ENCODE measurements around the gene CACNB4. TPM values are rescaled to one million over a fixed set of nuclear protein-coding genes. Genes with fewer than 3 reads are reported as not detected.

Gene CACNB4
- total and polyA plus RNA-seq, 7 donors, result 0.23 to 4.4 (median 1.1) TPM

DNA sequence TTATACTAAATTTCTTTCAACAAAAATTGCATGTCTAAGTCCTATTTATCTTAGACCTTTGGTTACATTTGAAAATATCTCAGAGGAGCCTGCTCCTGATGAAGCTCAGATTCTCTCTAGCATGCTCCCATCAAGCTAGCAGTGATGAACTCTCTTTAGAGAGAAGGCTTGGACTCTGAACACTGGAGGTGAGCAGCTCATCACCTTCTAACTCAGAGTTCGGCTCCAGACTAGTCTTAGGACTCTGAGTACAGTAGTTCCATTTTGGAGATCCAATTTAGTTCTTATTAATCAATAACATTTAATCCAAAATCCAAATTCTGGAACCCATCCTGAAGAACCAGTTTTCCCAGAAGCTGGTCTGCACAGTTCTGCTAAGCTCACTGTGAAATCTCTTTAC, 107.8 kb downstream of the CACNB4 start:
- no peak for DNase-seq
- H3K9me3 ChIP-seq, result no peaks in the 10 kb centered on the region
- H3K36me3 ChIP-seq, result no peaks in the 10 kb centered on the region
- no peak overlapping the region for H3K4me3 ChIP-seq
- intact Hi-C loops (cut with DNase I), result no loop called here
- no peaks in the 10 kb centered on the region for H3K4me1 ChIP-seq
- no peak for TF ChIP-seq POLR2AphosphoS5 (IDR thresholded peaks at IDR 0.05)
- TF ChIP-seq, protein P1, sequence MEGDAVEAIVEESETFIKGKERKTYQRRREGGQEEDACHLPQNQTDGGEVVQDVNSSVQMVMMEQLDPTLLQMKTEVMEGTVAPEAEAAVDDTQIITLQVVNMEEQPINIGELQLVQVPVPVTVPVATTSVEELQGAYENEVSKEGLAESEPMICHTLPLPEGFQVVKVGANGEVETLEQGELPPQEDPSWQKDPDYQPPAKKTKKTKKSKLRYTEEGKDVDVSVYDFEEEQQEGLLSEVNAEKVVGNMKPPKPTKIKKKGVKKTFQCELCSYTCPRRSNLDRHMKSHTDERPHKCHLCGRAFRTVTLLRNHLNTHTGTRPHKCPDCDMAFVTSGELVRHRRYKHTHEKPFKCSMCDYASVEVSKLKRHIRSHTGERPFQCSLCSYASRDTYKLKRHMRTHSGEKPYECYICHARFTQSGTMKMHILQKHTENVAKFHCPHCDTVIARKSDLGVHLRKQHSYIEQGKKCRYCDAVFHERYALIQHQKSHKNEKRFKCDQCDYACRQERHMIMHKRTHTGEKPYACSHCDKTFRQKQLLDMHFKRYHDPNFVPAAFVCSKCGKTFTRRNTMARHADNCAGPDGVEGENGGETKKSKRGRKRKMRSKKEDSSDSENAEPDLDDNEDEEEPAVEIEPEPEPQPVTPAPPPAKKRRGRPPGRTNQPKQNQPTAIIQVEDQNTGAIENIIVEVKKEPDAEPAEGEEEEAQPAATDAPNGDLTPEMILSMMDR (IDR thresholded peaks at IDR 0.05), result no peak
- TF ChIP-seq POLR2A (IDR thresholded peaks at IDR 0.05), result no peak
- TF ChIP-seq EP300 (IDR thresholded peaks at IDR 0.05), result no peak
- H3K27ac ChIP-seq, result no peak overlapping the region
- H3K27me3 ChIP-seq, result no peaks in the 10 kb centered on the region
- 85 to 91% methylated on average over 1 of the region's 1 CpG for WGBS, 2 donors

DNA sequence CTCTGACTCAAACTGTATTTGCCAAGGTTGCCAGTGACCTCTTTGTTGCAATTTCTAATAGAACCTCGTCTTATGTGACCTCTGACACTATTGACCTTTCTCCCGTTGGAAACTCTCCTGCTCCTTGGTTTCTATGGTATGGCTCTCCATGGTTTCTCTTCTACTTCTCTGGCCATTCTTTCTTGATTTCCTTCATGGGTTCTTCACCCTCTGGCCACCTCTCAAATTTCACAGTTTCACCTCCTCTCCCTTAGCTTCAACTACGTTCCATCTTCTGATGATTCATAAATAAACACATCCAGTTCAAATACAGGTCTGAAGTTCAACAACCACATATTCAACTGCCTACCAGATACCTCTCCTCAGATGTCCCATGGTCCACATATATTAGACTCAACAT, 109.5 kb downstream of the CACNB4 start:
- H3K4me3 ChIP-seq, result no peak overlapping the region
- WGBS, 2 donors, result 81% methylated on average over 3 of the region's 3 CpGs
- intact Hi-C loops (cut with DNase I), result no loop called here
- TF ChIP-seq POLR2A (IDR thresholded peaks at IDR 0.05) (no peak), EP300 (IDR thresholded peaks at IDR 0.05) (no peak), POLR2AphosphoS5 (IDR thresholded peaks at IDR 0.05) (no peak)
- TF ChIP-seq, protein P1 (IDR thresholded peaks at IDR 0.05), result no peak
- no peaks in the 10 kb centered on the region for H3K9me3 ChIP-seq
- no peaks in the 10 kb centered on the region for H3K36me3 ChIP-seq
- no peaks in the 10 kb centered on the region for H3K4me1 ChIP-seq
- no peak overlapping the region for H3K27ac ChIP-seq
- H3K27me3 ChIP-seq, result no peaks in the 10 kb centered on the region
- no peak for DNase-seq

- intact Hi-C loops (cut with DNase I), result no loop called here
- DNase-seq, result no peak
- TF ChIP-seq POLR2AphosphoS5 (IDR thresholded peaks at IDR 0.05) (no peak), EP300 (IDR thresholded peaks at IDR 0.05) (no peak), POLR2A (IDR thresholded peaks at IDR 0.05) (no peak)
- TF ChIP-seq, protein P1 (IDR thresholded peaks at IDR 0.05), result no peak
- no peak overlapping the region for H3K4me3 ChIP-seq
- H3K27me3 ChIP-seq, result no peaks in the 10 kb centered on the region
- H3K4me1 ChIP-seq, result no peaks in the 10 kb centered on the region
- H3K27ac ChIP-seq, result no peak overlapping the region
- H3K9me3 ChIP-seq, result no peaks in the 10 kb centered on the region
- H3K36me3 ChIP-seq, result no peaks in the 10 kb centered on the region
- WGBS, 2 donors, result 94% methylated on average over 5 of the region's 5 CpGs
Measured at GRCh38 chr2:151987484-151987883, 111.4 kb downstream of the CACNB4 start.

GRCh38 chr2:151984424-151985083, 114.3 kb downstream of the CACNB4 start:
- no peaks in the 10 kb centered on the region for H3K9me3 ChIP-seq
- H3K27ac ChIP-seq, result no peak overlapping the region
- 77 to 83% methylated on average over 2 of the region's 2 CpGs for WGBS, 2 donors
- H3K4me3 ChIP-seq, result no peak overlapping the region
- no peaks in the 10 kb centered on the region for H3K4me1 ChIP-seq
- TF ChIP-seq, protein P1 (IDR thresholded peaks at IDR 0.05), result no peak
- TF ChIP-seq POLR2AphosphoS5 (IDR thresholded peaks at IDR 0.05) (no peak), POLR2A (IDR thresholded peaks at IDR 0.05) (no peak), EP300 (IDR thresholded peaks at IDR 0.05) (no peak)
- no peaks in the 10 kb centered on the region for H3K27me3 ChIP-seq
- intact Hi-C loops (cut with DNase I), result no loop called here
- H3K36me3 ChIP-seq, result no peaks in the 10 kb centered on the region
- no peak for DNase-seq

DNA sequence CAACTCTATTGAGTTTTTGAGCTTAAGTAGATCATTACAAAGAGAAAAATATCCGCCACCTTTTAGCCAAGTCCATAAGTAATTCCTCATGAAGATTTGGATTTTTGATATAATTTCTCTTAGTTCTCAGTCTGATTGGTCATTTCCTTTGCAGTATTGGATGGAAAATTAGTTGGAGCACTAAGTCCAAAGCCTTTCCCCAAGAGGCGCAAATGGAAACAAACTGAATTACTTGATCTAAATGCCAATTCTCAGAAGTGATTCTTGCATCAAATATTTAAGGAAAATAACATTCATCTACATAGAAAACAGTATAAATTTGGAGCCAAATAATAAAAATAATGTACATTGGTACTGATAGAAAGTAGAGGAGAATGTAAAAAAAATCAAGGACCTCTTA, 115.6 kb downstream of the CACNB4 start:
- no peak overlapping the region for H3K4me3 ChIP-seq
- DNase-seq, result no peak
- no peaks in the 10 kb centered on the region for H3K4me1 ChIP-seq
- 49 to 66% methylated on average over 2 of the region's 2 CpGs for WGBS, 2 donors
- H3K9me3 ChIP-seq, result no peaks in the 10 kb centered on the region
- H3K27ac ChIP-seq, result no peak overlapping the region
- H3K36me3 ChIP-seq, result no peaks in the 10 kb centered on the region
- intact Hi-C loops (cut with DNase I), result no loop called here
- no peak for TF ChIP-seq POLR2AphosphoS5 (IDR thresholded peaks at IDR 0.05)
- TF ChIP-seq POLR2A (IDR thresholded peaks at IDR 0.05), result no peak
- TF ChIP-seq, protein P1 (IDR thresholded peaks at IDR 0.05), result no peak
- no peak for TF ChIP-seq EP300 (IDR thresholded peaks at IDR 0.05)
- no peaks in the 10 kb centered on the region for H3K27me3 ChIP-seq

Data from sigmoid colon (tissue), 7 donors.